A549 (cell line): ENCODE data around the gene LSS. TPM values are rescaled to one million over a fixed set of nuclear protein-coding genes. Genes with fewer than 3 reads are reported as not detected.

Source experiments
- ATAC-seq, 2 experiments: fragments of 200-7000 bp in 1 of 2; fragments of >200 bp in 1 of 2; cut with Nextera tagmentation in 1 of 2; cut with Tn5 transposase in 1 of 2; 3 replicates each; pipeline versions ENCODE4 v1.8.0 to v1.9.1; 2018 to 2020; ENCODE audit warnings: mild to moderate bottlenecking in 1 of 2, moderate library complexity in 1 of 2
- CTCF ChIA-PET: fragments of 300-600 bp; sonication (Branson Sonifier 250); formaldehyde crosslinking; extraction: SDS; loops from one replicate; lab custom pipeline; 2021; ENCODE audit warnings: antibody characterized with exemption, inconsistent platforms; lab: Yijun Ruan, JAX
- POLR2A ChIA-PET: fragments of 350-600 bp; formaldehyde crosslinking; extraction: SDS; loops from one replicate; lab custom pipeline; 2021; ENCODE audit warnings: antibody characterized with exemption, inconsistent platforms; lab: Yijun Ruan, JAX
- DNase-seq, 2 experiments: peaks; one replicate each; pipeline versions ENCODE4 v3.0.0 to v3.0.0-alpha.2; 2011 to 2016; ENCODE audit warnings: low read depth in 1 of 2, low spot score in 1 of 2
- FAIRE-seq: peaks from 2 replicates; lab custom pipeline; 2011; peaks lifted over from hg19 to GRCh38; lab: Jason Lieb, UNC
- H3K27ac ChIP-seq, 2 experiments: fragments of >200 bp; sonication (Bioruptor Twin); formaldehyde crosslinking; 3 replicates each; pipeline ENCODE4 v1.5.1; 2016 to 2017
- H3K4me1 ChIP-seq: fragments of >200 bp; sonication (Bioruptor Twin); formaldehyde crosslinking; 3 replicates; pipeline ENCODE4 v1.6.1; 2016
- H3K4me2 ChIP-seq: fragments of >200 bp; sonication (Bioruptor Twin); formaldehyde crosslinking; 3 replicates; pipeline ENCODE4 v1.6.1; 2016
- H3K4me3 ChIP-seq: fragments of >200 bp; sonication (Bioruptor Twin); formaldehyde crosslinking; 3 replicates; pipeline ENCODE4 v1.5.1; 2016
- H3K9me3 ChIP-seq: fragments of >200 bp; sonication (Bioruptor Twin); formaldehyde crosslinking; 3 replicates; pipeline ENCODE4 v1.6.1; 2016
- BHLHE40 ChIP-seq: IDR thresholded peaks from 2 replicates; pipeline ENCODE4 v1.6.1; 2012; ENCODE audit warnings: low read depth, low read length, inconsistent platforms
- CEBPB ChIP-seq, 2 experiments: fragments of >200 bp in 1 of 2; sonication (Bioruptor Twin) in 1 of 2; formaldehyde crosslinking in 1 of 2; IDR thresholded peaks; 2 replicates each; pipeline ENCODE4 v1.6.1; 2012 to 2016
- EHF ChIP-seq: fragments of 250-450 bp; sonication (Bioruptor Pico); IDR thresholded peaks from 2 replicates; pipeline ENCODE4 v1.5.0; 2020; ENCODE audit warnings: mild to moderate bottlenecking
- EP300 ChIP-seq, 2 experiments: fragments of >200 bp; sonication (Bioruptor Twin); formaldehyde crosslinking; IDR thresholded peaks; 2 replicates in 1 of 2; 3 replicates in 1 of 2; pipeline ENCODE4 v1.6.1; 2016 to 2017
- FOSL2 ChIP-seq, 2 experiments: fragments of 450-650 bp in 1 of 2; fragments of >200 bp in 1 of 2; sonication (Bioruptor Twin) in 1 of 2; formaldehyde crosslinking; IDR thresholded peaks; 2 replicates each; pipeline versions ENCODE4 v1.5.0 to v1.6.1; 2016 to 2020; ENCODE audit warnings: mild to moderate bottlenecking in 1 of 2, moderate library complexity in 1 of 2
- GATA3 ChIP-seq: IDR thresholded peaks from 2 replicates; pipeline ENCODE4 v1.6.1; 2012; ENCODE audit warnings: borderline replicate concordance
- HDAC2 ChIP-seq: fragments of 200-600 bp; sonication (generic); IDR thresholded peaks from 2 replicates; pipeline ENCODE4 v1.6.1; 2016
- HOXA7 ChIP-seq: fragments of 250-450 bp; sonication (Bioruptor Pico); IDR thresholded peaks from 2 replicates; pipeline ENCODE4 v1.5.0; 2020; ENCODE audit warnings: mild to moderate bottlenecking, moderate library complexity
- HOXB13 ChIP-seq: fragments of 250-450 bp; sonication (Bioruptor Pico); IDR thresholded peaks from 2 replicates; pipeline ENCODE4 v1.5.0; 2020; ENCODE audit warnings: low read depth, mild to moderate bottlenecking, moderate library complexity
- JUN ChIP-seq, 2 experiments: fragments of >200 bp; sonication (Bioruptor Twin); formaldehyde crosslinking; IDR thresholded peaks; 2 replicates in 1 of 2; 3 replicates in 1 of 2; pipeline ENCODE4 v1.6.1; 2016 to 2017
- MAFK ChIP-seq: fragments of 450-650 bp; IDR thresholded peaks from 2 replicates; pipeline ENCODE4 v1.6.1; 2014; ENCODE audit not compliant: partially characterized antibody
- MYC ChIP-seq: IDR thresholded peaks from 2 replicates; pipeline ENCODE4 v1.6.1; 2012; ENCODE audit warnings: mild to moderate bottlenecking, inconsistent platforms, low read length, improper control_type of control experiment, borderline replicate concordance
- NFE2L2 ChIP-seq: fragments of 150-350 bp; conservative IDR thresholded peaks from 2 replicates; pipeline ENCODE4 v1.6.1; 2014; ENCODE audit warnings: low read length
- NR3C1 ChIP-seq: fragments of >200 bp; sonication (Bioruptor Twin); formaldehyde crosslinking; IDR thresholded peaks from 3 replicates; pipeline ENCODE4 v1.6.1; 2017
- RAD21 ChIP-seq, 2 experiments: fragments of >200 bp in 1 of 2; sonication (Bioruptor Twin) in 1 of 2; formaldehyde crosslinking in 1 of 2; IDR thresholded peaks in 1 of 2; conservative IDR thresholded peaks in 1 of 2; 2 replicates in 1 of 2; 3 replicates in 1 of 2; pipeline ENCODE4 v1.6.1; 2012 to 2018; ENCODE audit warnings: inconsistent platforms in 1 of 2
- RARB ChIP-seq: fragments of 250-450 bp; sonication (Bioruptor Pico); IDR thresholded peaks from 2 replicates; pipeline ENCODE4 v1.8.0; 2021; ENCODE audit warnings: mild to moderate bottlenecking, moderate library complexity
- RCOR1 ChIP-seq: fragments of 150-350 bp; IDR thresholded peaks from 2 replicates; pipeline ENCODE4 v1.6.1; 2014; ENCODE audit warnings: antibody characterized with exemption, low read length, low read depth
- RNF2 ChIP-seq: fragments of 200-600 bp; sonication (generic); IDR thresholded peaks from 2 replicates; pipeline ENCODE4 v1.6.1; 2016; ENCODE audit warnings: low read depth, mild to moderate bottlenecking, antibody characterized with exemption, moderate library complexity, borderline replicate concordance
- SMC3 ChIP-seq: fragments of >200 bp; sonication (Bioruptor Twin); formaldehyde crosslinking; IDR thresholded peaks from 3 replicates; pipeline ENCODE4 v1.6.1; 2018; ENCODE audit warnings: inconsistent platforms
- SREBF2 ChIP-seq: fragments of 450-650 bp; IDR thresholded peaks from 2 replicates; pipeline ENCODE4 v1.6.1; 2014; ENCODE audit warnings: mild to moderate bottlenecking, moderate library complexity
- TFCP2L1 ChIP-seq: fragments of 250-450 bp; sonication (Bioruptor Pico); IDR thresholded peaks from 2 replicates; pipeline ENCODE4 v1.5.0; 2021; ENCODE audit warnings: mild to moderate bottlenecking
- ZFP36 ChIP-seq: fragments of 450-650 bp; IDR thresholded peaks from 2 replicates; pipeline ENCODE4 v1.6.1; 2014; ENCODE audit warnings: borderline replicate concordance; ENCODE audit not compliant: partially characterized antibody
- WGBS: methylation state at CpG from one replicate; pipeline ENCODE4 v1.1.6; 2017; ENCODE audit errors: missing lambda C conversion rate; 5-methylcytosine and 5-hydroxymethylcytosine counted together
- polyA plus RNA-seq, 4 experiments: library from polyadenylated mRNA; depleted of rRNA in 3 of 4; stranded (reverse); fragments of >200 nt; fragmentation: RNase III in 1 of 4; extraction: RNeasy Plus Mini Kit Qiagen cat#74134 plus additional on column Dnase treatment in 1 of 4; gene quantifications; 2 replicates in 3 of 4; 3 replicates in 1 of 4; pipeline ENCODE4 v1.2.3, GENCODE V29; 2011 to 2017
- TF ChIP-seq, protein P1 (sequence below): fragments of 250-450 bp; sonication (Bioruptor Pico); IDR thresholded peaks from 2 replicates; pipeline ENCODE4 v1.5.0; 2020; ENCODE audit warnings: low read depth, mild to moderate bottlenecking, moderate library complexity
- TF ChIP-seq, protein P2 (sequence below): fragments of 250-450 bp; sonication (Bioruptor Pico); IDR thresholded peaks from 2 replicates; pipeline ENCODE4 v1.5.0; 2021; ENCODE audit warnings: mild to moderate bottlenecking, moderate library complexity, borderline replicate concordance
- TF ChIP-seq, protein P3 (sequence below): IDR thresholded peaks from 2 replicates; pipeline ENCODE4 v1.6.1; 2012
- TF ChIP-seq, protein P4 (sequence below): fragments of 200-600 bp; sonication (generic); IDR thresholded peaks from 2 replicates; pipeline ENCODE4 v1.6.1; 2016; ENCODE audit warnings: antibody characterized with exemption, mild to moderate bottlenecking, moderate library complexity

LSS gene
- polyA plus RNA-seq, 2 of the 4 experiments (the other 2 are of a cell fraction): 9.5 to 22.0 TPM

DNA sequence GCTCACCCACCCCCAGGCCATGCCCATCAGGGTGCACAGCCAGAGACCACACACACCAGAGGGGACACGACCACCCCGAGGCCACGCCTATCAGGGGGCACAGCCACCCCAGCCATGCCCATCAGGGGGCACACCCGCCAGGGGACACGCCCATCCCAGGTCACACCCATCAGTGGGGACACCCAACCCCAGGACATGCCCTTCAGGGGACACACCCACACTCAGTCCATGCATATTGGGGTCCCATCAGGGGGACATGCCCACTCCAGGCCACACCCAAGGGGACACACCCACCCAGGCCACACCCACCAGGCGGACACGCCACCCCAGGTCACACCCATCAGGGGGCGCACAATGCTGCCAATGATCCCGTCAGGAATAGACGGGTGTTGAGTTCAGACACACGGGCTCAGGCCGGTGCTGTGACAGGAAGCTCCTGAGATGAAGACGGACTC, 36.1 kb upstream of the LSS start:
- ATAC-seq (peak in 1 of 2 experiments; percentile 44; a peak in 3 of 6 replicates), DNase-seq (no peak), FAIRE-seq (no peak)
- 100% methylated on average over 3 of the region's 13 CpGs for WGBS
- H3K27ac ChIP-seq: no peak overlapping the region
- ChIA-PET POLR2A (no interaction called here), CTCF (no interaction called here)
- TF ChIP-seq, protein P1, sequence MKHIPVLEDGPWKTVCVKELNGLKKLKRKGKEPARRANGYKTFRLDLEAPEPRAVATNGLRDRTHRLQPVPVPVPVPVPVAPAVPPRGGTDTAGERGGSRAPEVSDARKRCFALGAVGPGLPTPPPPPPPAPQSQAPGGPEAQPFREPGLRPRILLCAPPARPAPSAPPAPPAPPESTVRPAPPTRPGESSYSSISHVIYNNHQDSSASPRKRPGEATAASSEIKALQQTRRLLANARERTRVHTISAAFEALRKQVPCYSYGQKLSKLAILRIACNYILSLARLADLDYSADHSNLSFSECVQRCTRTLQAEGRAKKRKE (CRISPR knock-in tag): no peak
- TF ChIP-seq EP300 (IDR thresholded peaks at IDR 0.05): no peak
- no peak for TF ChIP-seq CEBPB (IDR thresholded peaks at IDR 0.05)
- TF ChIP-seq ZFP36: no peak
- no peak for TF ChIP-seq RCOR1
- TF ChIP-seq RNF2: no peak
- TF ChIP-seq, protein P2, sequence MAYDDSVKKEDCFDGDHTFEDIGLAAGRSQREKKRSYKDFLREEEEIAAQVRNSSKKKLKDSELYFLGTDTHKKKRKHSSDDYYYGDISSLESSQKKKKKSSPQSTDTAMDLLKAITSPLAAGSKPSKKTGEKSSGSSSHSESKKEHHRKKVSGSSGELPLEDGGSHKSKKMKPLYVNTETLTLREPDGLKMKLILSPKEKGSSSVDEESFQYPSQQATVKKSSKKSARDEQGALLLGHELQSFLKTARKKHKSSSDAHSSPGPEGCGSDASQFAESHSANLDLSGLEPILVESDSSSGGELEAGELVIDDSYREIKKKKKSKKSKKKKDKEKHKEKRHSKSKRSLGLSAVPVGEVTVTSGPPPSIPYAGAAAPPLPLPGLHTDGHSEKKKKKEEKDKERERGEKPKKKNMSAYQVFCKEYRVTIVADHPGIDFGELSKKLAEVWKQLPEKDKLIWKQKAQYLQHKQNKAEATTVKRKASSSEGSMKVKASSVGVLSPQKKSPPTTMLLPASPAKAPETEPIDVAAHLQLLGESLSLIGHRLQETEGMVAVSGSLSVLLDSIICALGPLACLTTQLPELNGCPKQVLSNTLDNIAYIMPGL (CRISPR knock-in tag): no peak
- TF ChIP-seq SMC3: no peak
- no peak for TF ChIP-seq JUN (IDR thresholded peaks at IDR 0.05)
- TF ChIP-seq NR3C1: no peak
- TF ChIP-seq MYC: no peak
- no peak for TF ChIP-seq EHF (CRISPR knock-in tag)
- TF ChIP-seq FOSL2 (IDR thresholded peaks at IDR 0.05): no peak
- TF ChIP-seq FOSL2 (CRISPR knock-in tag; IDR thresholded peaks at IDR 0.05): no peak
- H3K4me3 ChIP-seq: no peak overlapping the region
- no peaks in the 10 kb centered on the region for H3K9me3 ChIP-seq
- no peaks in the 10 kb centered on the region for H3K4me1 ChIP-seq
- no peak overlapping the region for H3K4me2 ChIP-seq

DNA sequence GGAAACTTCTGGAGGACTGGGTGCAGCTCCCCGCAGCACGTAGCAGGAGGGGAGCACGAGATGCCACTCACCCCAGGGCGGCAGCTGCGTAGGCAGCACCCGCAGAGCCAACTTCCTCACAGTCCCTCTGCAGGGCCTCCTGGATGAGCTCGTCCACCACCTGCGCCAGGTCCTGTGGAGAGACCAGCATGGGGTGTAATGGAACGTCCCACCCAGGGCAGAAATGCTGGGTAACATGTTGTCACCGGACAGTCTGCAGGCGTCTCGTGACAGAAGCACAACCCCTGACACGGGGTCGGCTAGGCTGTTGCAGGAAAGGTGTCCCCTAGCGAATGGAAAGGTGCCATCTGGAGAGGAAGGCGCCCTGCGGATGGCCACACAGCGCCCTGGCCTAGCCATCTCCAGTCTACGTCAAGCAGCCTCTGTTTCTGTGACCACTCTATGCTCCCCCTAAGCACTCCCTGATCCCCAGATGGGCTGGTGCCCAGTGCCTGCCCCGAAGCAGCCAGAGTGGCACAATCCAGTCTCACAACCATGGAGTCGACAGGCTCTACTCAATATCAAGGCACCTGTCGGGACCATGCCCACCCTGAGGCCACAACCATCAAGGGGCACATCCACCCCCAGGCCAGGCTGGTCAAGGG, 35.6 kb upstream of the LSS start:
- no peaks in the 10 kb centered on the region for H3K9me3 ChIP-seq
- H3K4me2 ChIP-seq: no peak overlapping the region
- no peak overlapping the region for H3K27ac ChIP-seq
- ChIA-PET POLR2A (no interaction called here), CTCF (interaction anchor here (1.5 kb wide), 1 partner anchor 10 kb away, joined by 4 read pairs; no protein-coding TSS in a partner anchor)
- 96% methylated on average over 19 of the region's 22 CpGs for WGBS
- TF ChIP-seq HOXB13 (CRISPR knock-in tag) (no peak), ZFP36 (no peak), MAFK (no peak), RAD21 (conservative IDR thresholded peaks at IDR 0.05 in 1 of 2, IDR thresholded peaks at IDR 0.05 in 1 of 2) (no peak), GATA3 (no peak), RARB (CRISPR knock-in tag) (no peak), SREBF2 (no peak), BHLHE40 (no peak), HDAC2 (no peak), HOXA7 (CRISPR knock-in tag) (no peak), RNF2 (no peak), NFE2L2 (no peak), EHF (CRISPR knock-in tag) (no peak), TFCP2L1 (CRISPR knock-in tag) (no peak), FOSL2 (IDR thresholded peaks at IDR 0.05) (no peak), FOSL2 (CRISPR knock-in tag; IDR thresholded peaks at IDR 0.05) (no peak)
- TF ChIP-seq, protein P3, sequence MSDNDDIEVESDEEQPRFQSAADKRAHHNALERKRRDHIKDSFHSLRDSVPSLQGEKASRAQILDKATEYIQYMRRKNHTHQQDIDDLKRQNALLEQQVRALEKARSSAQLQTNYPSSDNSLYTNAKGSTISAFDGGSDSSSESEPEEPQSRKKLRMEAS: no peak
- TF ChIP-seq, protein P4, sequence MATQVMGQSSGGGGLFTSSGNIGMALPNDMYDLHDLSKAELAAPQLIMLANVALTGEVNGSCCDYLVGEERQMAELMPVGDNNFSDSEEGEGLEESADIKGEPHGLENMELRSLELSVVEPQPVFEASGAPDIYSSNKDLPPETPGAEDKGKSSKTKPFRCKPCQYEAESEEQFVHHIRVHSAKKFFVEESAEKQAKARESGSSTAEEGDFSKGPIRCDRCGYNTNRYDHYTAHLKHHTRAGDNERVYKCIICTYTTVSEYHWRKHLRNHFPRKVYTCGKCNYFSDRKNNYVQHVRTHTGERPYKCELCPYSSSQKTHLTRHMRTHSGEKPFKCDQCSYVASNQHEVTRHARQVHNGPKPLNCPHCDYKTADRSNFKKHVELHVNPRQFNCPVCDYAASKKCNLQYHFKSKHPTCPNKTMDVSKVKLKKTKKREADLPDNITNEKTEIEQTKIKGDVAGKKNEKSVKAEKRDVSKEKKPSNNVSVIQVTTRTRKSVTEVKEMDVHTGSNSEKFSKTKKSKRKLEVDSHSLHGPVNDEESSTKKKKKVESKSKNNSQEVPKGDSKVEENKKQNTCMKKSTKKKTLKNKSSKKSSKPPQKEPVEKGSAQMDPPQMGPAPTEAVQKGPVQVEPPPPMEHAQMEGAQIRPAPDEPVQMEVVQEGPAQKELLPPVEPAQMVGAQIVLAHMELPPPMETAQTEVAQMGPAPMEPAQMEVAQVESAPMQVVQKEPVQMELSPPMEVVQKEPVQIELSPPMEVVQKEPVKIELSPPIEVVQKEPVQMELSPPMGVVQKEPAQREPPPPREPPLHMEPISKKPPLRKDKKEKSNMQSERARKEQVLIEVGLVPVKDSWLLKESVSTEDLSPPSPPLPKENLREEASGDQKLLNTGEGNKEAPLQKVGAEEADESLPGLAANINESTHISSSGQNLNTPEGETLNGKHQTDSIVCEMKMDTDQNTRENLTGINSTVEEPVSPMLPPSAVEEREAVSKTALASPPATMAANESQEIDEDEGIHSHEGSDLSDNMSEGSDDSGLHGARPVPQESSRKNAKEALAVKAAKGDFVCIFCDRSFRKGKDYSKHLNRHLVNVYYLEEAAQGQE: no peak
- TF ChIP-seq, protein P2 (CRISPR knock-in tag): no peak
- H3K4me3 ChIP-seq: no peak overlapping the region
- DNase-seq (no peak), FAIRE-seq (no peak), ATAC-seq (no peak)
- H3K4me1 ChIP-seq: no peaks in the 10 kb centered on the region
